GM21717 (cell line): Measurements from ENCODE around the gene ANO3.

Experiments
- ATAC-seq: cut with Tn5 transposase; IDR thresholded peaks from one replicate; pipeline ENCODE4 v1.9.1; 2021; ENCODE audit warnings: mild to moderate bottlenecking, moderate library complexity; ENCODE audit not compliant: unreplicated experiment

Gene ANO3

GRCh38 chr11:26700574-26701235 lies 368.8 kb downstream of the ANO3 start:
- no peak for ATAC-seq

- no peak for ATAC-seq
Observed at GRCh38 chr11:26702406-26702805, 370.5 kb downstream of the ANO3 start.

- no peak for ATAC-seq
Observed at GRCh38 chr11:26703411-26704191, 371.7 kb downstream of the ANO3 start.

GRCh38 chr11:26704249-26704648 lies 372.3 kb downstream of the ANO3 start:
- ATAC-seq: no peak

- no peak for ATAC-seq
Observed at GRCh38 chr11:26706181-26706580, 374.3 kb downstream of the ANO3 start.

GRCh38 chr11:26708736-26709456 lies 377.0 kb downstream of the ANO3 start:
- ATAC-seq: no peak

GRCh38 chr11:26710489-26710888 lies 378.6 kb downstream of the ANO3 start:
- no peak for ATAC-seq

GRCh38 chr11:26712497-26712896 lies 380.6 kb downstream of the ANO3 start:
- no peak for ATAC-seq
